Activated CD8-positive, alpha-beta memory T cell treated with anti-CD3 and anti-CD28 coated beads for 24 hours (primary cell): ENCODE data around the gene HS6ST2.
"Not testable (repeated sequence)": the region's sequence is repeated elsewhere in the genome, so short reads cannot be mapped to it uniquely, and the experiment has no call there.

Experiments used
- DNase-seq: peaks from one replicate; pipeline ENCODE4 v3.0.0-alpha.2; 2020

HS6ST2 gene

DNA sequence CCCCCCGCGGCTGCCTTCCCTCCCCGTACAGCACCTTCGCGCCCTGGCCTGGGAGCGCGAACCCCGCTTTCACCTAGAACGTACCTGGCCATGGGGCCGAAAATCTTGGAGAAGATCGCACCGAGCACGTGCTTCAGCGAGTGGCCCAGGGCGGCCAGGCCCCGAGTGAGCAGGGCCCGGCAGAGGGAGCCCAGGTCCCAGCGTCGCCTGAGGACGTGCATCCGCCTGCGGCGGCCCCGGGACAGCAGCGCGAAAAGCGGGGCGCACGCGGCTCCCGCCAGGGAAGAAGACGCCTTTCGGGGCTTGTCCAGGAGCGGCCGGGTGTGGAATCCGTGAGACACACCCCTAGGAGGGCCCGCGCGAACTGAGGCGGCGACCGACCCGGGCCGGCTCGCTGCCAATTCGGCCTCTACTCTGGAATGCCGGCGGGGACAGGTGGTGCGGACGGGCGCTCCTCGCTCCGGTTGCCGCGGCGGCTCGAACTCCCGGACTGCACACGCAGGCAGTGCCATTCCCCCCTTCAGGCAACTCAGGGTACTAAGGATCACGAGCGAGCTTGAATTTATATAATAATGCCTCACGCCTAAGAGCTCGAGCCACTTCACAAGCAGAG, at the start of gene HS6ST2:
Gene HS6ST2, minus strand, starts transcription at position 539 of the 613 bp plus-strand sequence.
- DNase-seq, result no peak

DNA sequence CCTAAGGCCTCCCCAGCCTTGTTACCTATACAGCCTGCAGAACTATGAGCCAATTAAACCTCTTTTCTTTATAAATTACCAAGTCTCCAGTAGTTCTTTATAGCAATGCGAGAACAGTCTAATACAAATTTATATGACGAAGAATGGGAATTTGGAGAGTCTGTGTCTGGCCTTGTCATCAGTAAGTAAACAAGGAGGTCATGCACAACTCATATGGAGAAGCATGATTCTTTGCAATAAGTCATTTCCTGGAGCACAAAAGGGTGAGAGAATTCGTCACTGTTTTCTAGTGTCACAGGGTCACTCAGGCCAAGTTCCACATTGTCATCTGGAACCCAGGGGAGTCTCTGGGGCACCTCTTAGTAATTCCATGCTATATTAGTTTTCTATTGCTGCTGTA, 49.0 kb upstream of the HS6ST2 start:
- no peak for DNase-seq

DNA sequence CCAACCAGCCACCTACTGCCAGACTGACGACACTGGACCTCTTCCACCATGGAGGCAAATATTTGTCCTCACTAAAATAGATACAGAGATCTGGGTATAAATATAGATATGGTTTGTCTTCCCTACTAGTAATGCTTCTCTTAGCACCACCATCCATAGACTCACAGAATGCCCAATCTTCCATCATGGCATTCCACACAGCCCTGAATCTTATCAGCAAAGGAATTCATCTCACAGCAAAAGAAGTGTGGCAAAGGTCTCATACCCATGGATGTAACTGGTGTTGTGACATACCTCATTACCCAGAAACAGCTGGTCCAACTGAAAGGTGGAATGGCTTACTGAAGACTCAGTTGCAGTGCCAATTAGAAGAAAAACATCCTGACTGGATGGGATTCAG, 47.2 kb upstream of the HS6ST2 start:
- no peak for DNase-seq

DNA sequence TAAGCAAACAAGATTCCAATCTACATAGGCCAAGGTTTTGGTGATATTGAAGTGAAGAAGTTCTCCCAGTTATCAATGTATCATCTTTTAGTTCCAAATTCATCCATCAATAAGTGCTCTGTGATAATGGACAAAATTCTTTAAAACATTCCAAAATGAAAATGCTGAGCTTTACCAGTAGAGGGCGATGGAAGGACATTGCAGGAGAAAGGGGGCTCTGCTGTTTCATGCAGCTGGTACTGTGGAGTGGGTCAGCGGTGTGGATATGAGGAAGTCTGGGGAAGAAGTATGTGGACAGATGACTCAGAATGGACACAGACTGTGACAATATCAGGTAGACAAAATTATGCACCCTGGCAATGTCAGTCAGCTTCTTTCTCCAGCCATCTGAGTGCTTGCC, 46.6 kb upstream of the HS6ST2 start:
- DNase-seq, result no peak

DNA sequence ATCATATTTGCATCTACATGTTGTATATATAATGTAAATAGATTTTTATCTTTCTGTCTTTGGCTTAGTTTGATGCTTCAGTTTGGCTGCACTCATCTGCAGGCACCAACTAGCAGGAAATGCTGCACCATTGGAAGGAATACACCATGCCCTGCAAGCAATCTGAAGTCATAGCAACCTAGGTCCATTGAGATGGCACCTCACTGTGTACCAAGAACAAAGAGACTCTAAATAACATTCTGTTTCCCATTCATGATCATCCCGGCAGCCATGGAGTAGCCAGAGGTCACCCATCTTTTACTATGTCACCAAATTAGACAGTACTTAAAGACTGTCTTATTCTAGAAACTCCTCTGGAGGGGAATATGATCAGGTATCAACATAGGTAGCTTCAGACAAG, 40.8 kb upstream of the HS6ST2 start:
- no peak for DNase-seq

DNA sequence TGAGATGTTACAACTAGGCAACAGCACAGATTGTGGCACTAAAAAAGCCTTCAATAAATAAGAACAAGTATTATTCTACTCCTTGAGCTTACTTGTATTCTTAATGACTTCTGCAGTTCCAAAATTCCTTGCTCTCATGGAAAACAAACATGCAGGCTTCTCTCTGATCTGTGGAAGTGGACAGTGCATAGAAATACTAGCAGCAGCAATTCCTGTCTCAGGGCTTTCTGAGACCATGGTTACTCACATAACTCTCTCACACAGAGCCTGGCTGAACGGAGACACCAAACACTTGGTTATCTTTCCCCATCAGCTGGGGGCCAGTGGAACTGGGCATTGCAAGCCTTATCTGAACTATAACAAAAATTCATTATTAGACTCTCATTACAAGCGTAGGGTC, 32.4 kb upstream of the HS6ST2 start:
- DNase-seq, result no peak

DNA sequence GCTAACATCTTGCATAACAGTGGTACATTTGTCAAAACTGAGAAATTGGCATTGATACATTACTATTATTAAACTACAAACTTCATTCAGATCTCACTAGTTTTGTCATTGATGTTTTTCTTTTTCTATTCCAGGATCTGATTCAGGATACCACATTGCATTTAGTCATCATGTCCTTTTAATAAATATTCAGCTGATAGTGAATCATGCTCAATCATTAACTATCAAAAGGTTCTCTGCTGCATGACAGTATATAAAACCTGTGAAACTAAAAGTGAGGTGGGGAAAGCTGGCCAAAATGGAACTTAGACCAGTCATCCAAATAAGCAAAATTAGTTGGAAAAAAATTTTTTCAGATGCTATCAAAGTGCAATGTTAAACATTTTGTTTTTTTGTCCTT, 28.1 kb upstream of the HS6ST2 start:
- DNase-seq, result no peak

DNA sequence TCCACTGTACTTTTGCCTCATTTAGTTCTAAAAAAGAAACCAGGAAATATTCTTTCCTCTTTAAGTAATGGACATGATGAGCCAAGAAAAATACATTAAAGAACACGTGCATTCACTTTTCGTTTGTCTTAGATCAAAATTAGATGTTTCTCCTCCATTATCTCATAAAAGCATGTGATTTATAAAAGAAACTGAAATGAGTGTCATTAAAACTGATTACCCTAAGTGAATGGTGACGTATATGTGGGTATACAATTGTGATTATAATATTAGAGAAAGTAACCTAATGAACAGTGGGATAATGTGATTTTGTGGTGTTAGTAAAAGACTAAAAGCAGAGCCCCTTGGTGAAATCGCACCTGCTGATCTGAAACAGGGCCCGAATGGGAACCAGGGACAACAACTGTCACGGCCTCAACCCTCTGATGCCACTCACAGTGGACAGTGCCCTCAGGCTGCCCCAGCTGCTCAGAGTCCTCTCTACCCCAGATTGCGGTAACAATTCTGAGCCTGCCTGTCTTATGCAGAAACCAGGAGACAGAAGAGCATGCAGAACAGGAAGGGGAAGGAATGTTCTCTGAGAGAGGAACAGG, 25.7 kb upstream of the HS6ST2 start:
- no peak for DNase-seq

DNA sequence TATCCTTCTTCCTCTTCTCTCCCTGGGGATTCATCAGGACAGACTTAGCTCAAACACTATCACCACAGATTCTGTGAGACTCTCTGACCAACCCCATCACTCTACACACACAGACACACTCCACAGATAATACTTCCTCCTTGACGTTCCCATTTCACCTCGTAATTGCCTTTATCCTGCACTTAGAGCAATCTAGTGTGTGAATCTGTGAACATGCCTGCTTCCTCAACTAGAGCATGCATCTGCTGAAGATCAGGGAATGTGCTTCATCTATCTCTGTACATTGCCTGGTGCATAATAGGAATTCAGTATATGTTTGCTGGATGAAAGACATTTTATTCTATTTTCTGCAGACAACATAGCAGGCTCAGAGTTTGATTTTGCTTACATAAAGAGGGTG, 25.1 kb upstream of the HS6ST2 start:
- DNase-seq, result no peak

DNA sequence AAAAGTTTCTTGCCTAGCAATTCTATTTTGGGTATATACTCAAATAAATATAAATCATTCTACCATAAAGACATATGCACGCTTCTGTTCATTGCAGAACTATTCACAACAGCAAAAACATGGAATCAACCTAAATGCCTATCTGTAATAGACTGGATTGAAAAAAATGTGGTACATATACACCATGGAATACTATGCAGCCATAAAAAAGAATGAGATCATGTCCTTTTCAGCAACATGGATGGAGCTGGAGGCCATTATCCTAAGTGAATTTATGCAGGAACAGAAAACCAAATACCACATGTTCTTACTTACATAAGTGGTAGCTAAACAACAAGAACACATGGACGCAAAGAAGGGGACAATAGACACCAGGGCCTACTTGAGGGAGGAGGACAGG, 21.6 kb upstream of the HS6ST2 start:
- not testable (repeated sequence) for DNase-seq

DNA sequence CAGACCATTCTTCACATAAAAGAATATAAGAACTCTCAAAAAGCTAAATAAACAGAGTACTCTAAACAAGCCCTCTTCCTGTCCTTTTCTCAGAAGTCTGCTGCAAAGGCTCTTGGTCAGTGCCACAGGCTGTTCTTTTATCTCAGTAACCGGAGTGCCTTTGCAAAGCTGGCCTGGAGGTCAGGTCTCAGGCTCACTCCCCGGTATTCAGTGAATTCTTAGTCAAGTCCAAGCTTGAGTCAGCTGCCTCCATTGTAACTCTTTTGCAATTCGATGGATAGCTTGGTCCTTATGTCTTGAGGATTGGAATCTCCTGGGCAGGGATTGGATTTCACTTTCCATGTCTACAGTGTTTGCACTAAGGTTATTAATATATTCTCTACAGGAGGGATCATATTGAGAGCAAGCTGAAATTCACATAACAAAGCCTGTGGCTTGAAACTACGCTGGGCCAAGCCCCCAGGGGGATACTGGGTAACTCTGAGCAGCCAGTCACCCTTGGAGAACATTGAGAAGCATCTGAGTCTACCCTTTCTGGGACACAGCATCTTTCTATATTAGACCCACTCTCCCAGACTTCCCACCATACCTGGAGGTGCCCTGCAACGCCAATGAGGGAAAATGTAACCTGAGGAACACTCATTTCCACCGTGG, 10.0 kb upstream of the HS6ST2 start:
- DNase-seq, result no peak

DNA sequence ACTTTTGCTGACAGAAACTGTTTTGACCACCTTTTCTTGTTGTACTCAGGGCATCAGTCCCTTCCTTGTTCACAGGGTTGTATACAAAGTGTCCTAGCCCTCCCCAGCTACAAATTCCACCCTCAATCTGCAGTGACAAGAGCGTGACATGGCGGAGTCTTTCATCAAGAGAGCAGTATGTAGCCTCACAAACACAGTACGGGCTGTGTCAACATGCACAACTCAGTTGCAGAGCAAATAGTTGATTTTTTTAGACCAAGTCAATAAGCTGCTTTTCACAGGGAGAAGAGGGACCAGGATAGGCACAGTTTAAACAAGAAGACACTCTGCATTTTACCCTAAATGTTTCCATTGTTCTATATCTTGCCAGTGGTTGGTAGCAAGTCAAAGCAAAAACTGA, 8.6 kb upstream of the HS6ST2 start:
- no peak for DNase-seq

DNA sequence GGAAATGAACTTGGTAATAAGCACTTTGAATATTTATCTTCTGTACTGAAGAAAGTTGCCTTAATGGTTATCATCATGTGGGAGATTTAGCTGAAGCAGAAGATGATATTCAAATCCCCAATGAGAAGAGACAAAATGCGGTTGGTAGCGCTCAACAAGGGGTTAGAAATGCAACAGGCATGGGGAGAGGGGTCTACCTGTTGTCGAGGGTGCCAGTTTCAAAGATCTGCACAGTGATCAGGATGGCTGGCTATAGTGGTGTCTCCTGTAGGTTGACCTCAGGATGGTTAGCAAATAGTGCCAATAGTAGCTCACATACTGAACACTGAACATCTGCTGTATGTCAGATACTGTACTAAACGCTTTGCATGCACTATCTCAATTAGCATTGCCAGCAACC, 7.0 kb upstream of the HS6ST2 start:
- no peak for DNase-seq

DNA sequence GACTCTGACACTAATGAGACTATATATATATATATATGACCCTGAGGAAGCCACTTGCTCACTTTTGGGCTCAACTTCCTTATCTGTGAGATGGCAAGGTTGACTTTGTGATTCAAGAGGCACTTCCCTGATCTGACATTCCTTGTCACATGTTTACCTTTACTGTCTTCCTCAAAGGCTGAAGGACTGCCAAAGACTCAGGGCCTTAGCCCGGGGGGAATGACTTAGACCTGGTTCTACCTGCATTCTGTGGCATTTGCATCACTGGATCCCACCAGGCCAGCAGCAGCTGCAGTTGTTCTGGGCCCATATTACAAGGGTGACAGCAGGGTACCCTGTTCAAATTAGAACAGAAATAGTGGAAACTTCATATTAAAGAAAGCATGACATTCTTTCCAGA, 3.1 kb upstream of the HS6ST2 start:
- no peak for DNase-seq

DNA sequence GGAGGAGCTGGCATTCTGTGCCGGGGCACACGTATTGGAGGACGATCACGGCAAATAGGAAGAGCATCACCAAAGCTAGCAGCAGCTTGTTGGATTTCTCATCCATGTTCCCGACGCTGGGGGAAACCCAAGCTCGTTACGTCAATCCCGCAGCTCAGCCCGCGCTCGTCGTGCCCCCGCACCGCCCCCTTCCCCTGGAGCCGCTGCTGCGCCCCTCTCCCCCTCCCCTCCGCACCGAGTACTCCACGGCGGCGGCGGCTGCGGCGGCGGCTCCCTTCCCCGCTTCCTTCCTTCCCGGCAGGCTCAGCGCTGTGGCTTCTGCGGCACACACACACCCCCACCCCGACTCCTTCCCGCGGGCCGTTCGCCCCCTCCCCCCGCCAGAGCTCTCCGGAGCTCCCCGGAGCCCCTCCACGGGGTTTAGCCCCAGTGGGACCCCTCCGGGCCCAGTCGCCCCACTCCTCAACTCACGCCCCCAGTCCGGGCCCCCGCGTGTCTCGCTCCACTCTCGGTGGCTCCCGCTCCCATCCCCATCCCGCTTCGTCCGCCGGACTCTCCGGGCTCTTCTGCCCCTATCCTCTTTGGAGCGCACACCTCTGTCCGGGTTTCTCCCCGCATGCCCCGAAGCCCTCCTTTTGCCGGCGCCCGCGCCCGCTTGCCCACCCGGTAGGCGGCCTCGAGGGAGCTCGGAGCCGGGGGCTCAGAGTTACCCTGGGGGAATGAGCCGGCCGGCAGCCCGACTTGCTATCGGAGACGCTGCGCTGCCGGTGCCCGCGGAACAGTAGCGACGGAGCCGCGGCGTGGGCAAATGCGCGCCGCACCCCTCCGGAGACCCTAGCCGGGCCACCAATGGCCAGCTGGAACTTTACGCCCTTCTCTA, 978 bp downstream of the HS6ST2 start:
- no peak for DNase-seq

DNA sequence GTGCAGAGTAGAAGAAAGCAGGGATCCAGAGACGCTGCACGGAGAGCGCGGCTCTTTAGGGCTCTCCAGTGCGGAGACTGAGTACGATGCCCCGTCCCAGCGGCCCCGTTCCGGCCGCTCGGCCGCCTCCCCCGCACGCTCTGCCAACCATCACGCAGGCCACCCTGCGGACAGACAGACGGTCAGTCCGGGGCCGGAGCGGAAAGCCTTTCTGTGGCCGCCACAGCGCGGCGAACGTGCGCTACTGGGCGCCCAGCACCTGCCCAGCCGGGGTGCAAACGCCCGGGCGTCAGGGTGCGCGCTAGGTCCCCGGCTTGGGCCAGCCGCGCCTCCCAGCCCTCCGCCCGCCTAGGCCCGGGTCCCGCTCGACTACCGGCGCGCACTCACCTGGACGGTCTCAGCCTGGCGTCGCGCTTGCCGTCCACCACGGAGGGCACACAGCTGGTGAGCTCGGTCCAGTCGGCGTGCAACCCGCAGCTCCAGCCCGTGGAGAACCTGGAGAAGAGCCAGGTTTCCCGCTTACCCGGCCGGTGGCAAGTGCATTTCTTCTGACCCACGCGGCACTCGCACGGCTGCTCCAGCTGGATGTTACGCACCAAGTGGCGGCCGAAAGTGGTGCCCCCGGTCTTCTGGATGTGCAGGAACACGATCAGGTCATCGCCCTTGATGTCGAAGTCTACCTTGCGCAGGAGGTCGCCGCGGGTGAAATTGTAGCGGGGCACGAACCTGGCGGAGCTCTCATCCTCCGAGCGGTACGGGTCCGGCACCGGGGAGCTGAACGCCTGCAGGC, 1.8 kb downstream of the HS6ST2 start:
- no peak for DNase-seq

DNA sequence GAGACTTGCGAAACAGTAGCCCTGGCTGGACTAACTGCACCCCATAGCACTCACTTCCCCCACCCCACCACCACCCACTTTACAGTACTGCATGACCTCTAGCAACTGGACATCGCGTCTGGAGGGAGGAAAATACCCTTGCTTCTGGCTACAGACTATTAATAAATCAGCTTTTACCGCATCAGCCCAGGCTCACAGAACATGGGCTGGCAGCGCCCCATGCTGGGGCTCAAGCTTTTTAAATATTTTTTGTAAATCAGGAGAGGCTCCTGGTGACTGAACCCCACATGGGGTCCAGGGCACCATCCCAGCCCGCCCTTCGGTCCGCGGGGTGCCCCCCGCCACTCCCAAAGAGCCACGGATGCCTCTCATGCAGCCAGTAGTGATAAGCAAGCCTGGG, 2.7 kb downstream of the HS6ST2 start:
- DNase-seq, result no peak

DNA sequence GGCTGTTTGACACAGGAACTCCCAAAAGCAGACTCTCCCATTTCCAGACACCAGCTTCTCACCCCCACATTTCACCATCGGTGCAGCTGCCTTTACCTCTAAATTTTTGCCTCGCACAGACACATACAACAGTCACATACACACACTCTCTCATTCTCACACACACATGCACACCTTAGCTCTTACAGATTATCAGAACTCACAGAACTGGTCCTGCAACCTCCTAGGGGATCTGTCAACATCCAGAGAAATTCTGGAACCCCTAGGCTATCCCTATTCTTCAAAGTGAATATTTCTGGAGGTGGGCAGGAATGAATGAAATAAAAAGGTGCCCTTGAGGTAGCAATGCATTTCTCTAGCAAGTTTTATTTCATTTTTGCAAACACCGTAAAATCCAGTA, 4.1 kb downstream of the HS6ST2 start:
- no peak for DNase-seq

DNA sequence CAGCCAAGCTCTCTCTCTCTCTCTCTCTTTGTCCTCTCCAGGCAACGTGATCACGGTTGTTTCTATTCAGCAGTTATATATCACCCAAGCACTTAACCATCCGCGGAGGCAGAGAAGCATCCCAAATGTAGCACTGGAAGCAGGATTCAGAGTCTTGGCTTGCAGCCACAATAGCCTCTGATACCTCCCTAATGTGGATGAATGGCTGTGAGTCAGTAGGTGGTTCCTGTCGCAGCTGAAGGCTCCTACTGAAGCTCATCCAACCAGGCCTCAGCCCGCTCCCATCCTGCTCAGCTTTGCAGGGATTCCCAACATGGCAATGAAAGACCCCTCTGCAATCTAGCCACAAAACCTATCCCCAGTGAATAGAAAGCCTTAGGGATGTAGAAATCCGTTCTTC, 5.1 kb downstream of the HS6ST2 start:
- DNase-seq, result no peak

DNA sequence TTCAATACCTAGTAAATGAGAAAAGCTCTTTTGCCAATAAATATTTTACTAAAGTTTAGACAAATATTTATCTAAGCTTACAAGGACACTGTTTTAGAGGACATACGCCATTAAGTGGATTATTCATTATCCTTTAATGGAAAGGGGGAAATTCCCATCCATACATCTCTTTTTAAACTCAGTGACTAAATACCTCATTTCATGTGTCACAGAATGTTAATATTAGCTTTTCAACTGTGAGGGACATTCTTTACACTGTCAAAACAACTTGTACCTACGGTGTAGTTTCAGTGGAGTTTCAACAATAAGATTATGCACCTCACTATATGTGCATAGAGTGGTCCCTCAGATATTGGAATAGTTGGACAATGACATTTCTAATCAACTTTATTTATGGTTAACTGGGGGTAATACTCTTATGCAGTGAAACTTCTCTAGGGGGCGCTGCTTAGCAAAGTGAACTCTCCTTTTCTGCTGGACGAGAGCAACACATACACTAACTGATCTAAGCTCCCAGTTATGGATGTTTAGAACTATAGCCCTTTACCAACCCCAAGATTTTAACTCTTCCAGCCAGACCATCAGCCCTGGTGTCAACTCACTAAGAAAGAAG, 9.7 kb downstream of the HS6ST2 start:
- no peak for DNase-seq

DNA sequence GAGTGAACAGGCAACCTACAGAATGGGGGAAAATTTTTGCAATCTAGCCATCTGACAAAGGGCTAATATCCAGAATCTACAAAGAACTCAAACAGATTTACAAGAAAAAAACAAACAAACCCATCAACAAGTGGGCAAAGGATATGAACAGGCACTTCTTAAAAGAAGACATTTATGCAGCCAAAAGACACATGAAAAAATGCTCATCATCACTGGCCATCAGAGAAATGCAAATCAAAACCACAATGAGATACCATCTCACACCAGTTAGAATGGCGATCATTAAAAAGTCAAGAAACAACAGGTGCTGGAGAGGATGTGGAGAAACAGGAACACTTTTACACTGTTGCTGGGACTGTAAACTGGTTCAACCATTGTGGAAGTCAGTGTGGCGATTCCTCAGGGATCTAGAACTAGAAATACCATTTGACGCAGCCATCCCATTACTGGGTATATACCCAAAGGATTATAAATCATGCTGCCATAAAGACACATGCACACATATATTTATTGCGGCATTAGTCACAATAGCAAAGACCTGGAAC, 13.3 kb downstream of the HS6ST2 start:
- DNase-seq, result not testable (repeated sequence)

DNA sequence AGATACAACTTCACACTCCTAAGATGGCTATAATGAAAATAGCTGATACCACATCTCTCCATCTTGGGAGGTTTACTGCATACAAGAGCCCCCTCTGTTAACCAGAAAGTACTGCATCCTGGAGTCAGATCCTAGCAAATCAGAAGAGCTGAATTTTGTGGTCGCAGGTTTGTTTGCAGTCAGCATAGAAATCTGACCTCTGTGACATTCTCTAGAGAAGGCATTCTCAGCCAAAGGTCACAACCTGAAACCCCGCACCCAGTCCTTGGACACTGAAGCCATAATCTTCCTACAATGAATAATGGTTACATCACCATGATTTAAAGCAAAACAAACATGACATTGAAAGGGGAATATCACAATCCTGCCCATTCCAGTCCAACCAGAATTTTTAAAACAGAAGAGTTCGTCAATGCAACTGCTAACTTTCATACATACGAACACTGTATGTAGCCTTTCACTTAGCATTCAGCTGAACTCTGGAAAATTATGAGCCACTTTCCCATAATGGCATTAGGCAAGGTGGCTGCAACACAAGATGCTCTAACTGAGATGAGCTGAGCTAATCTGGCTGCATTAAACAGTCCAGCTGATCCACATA, 17.6 kb downstream of the HS6ST2 start:
- no peak for DNase-seq
